ENCODE results near the gene CLDN24.

DNA sequence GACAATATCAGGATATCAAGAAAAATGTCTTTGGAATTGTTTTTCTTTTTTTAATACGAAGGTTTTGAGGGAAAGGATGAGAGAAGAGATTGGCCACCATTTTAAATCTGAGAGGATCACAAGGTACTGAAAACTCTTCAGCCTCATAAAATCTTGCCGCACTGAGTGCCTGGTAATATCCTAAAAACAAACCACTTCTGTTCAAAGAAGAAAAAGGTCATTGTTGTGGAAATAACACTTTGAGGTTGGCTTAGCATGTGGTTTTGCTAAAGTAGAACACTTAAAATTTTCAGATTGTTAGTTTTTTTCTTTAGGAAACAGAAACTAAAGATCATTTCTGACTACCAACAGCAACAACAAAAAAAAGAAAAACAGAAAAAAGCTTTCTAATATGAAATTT lies 1.1 kb downstream of the CLDN24 start:
- TF ChIP-seq, protein P1, sequence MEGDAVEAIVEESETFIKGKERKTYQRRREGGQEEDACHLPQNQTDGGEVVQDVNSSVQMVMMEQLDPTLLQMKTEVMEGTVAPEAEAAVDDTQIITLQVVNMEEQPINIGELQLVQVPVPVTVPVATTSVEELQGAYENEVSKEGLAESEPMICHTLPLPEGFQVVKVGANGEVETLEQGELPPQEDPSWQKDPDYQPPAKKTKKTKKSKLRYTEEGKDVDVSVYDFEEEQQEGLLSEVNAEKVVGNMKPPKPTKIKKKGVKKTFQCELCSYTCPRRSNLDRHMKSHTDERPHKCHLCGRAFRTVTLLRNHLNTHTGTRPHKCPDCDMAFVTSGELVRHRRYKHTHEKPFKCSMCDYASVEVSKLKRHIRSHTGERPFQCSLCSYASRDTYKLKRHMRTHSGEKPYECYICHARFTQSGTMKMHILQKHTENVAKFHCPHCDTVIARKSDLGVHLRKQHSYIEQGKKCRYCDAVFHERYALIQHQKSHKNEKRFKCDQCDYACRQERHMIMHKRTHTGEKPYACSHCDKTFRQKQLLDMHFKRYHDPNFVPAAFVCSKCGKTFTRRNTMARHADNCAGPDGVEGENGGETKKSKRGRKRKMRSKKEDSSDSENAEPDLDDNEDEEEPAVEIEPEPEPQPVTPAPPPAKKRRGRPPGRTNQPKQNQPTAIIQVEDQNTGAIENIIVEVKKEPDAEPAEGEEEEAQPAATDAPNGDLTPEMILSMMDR (IDR thresholded peaks at IDR 0.05): no peak
- TF ChIP-seq POLR2AphosphoS5 (IDR thresholded peaks at IDR 0.05): no peak
- no peak for TF ChIP-seq POLR2A (IDR thresholded peaks at IDR 0.05)
